Measurements from ENCODE around the gene PTPRQ.

PTPRQ gene

DNA sequence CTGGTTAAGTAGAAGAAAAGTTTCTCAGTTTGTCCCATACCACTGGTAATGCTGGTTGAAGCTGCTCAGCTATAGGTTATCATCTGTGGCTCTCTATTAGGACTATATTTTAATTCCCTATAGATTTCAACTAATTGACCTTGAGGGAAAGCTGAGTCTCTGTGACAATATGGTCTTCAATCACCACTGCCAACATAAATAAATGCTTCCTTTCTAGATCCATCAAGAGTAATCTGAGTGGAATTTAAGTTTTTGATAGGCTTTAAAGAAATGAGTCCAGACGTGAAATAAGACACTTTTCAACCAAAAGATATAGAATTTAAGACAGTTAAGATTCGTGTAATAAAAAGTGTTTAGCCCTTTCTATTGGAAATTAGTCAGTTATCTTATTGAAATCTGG is 199.9 kb downstream of the PTPRQ start:
- no peak for DNase-seq (ENCODE audit: low read depth)

DNA sequence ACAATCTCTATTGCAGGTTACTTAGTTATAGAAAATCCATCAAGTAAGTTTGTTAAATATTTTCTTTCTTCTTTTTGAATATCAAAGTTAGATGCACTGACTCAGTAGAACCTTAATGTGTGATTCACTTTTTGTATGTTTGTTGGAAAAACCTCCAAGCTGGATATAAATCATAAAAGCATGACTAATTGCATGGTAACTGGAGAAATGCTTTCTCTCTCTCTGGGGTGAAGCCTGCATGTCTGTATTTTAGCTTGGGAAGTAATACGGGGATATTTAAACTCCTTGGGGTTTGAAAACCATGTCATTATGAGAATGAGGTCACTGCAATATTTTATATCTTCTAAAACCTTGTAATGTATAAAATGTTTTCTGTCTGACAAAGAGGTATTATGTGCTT is 204.8 kb downstream of the PTPRQ start:
- DNase-seq (ENCODE audit: low read depth) = peak; percentile 72

DNA sequence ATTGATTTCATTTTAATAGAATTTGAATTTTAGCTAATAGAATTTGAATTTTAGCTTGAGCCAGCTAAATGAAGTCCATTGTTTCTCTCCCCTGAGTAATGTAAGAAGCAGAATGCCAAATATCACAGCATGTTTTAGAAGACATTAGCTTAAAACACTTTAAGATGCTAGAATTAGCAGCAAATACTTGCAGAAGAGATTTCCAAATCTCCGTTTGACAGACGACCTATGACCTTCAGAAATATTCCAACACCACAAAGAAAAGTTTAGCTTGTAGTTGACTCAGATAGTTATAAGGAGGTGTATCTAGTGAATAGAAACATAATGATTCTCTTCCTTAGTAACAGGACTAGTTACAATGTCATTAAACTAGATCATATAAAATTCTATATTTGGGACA is 211.7 kb downstream of the PTPRQ start:
- peak; percentile 20 for DNase-seq (ENCODE audit: low read depth)

DNA sequence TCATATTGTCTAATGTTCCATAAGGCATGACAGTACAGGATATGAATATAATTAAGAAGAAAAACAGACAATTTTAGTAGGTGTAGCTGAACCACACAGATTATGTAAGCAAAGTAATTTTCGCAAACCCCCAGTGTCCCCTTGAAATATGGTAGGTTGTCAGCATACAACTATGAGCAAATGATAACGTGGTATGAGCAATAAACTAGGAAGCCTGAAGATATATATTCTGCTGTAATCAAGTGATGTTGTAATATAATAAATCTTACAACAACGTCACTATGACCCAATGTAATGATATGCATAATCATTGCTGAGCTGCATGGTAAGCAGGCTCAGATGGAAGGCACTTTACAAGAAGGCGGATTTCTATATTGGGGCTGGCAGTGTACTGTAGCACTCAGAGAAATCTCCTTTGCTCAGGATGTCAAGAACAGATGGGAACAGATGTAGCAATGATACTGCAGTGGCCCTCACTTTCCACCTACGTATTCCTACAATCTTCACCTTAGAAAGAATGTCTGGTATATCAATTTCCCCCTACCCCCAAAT is 215.6 kb downstream of the PTPRQ start:
- no peak for DNase-seq (ENCODE audit: low read depth)

DNA sequence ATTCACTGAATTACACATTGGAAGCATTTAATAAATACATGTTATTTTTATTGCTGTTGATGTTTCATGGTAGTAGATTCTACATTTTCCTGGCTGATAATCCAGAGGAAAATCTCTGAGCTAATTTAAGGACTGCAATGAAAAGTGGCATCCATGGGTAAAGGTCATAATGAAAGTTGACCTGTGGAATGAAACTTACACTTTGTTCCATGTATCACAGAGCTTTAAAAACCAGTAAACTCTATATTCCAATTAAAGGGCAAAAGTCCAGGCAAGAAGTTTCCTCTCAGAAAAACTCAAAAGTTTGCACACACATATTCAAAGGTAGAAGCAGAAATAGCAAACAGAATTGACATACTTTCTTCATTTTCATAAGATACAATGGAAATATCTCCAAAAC is 218.6 kb downstream of the PTPRQ start:
- DNase-seq (ENCODE audit: low read depth) = no peak

DNA sequence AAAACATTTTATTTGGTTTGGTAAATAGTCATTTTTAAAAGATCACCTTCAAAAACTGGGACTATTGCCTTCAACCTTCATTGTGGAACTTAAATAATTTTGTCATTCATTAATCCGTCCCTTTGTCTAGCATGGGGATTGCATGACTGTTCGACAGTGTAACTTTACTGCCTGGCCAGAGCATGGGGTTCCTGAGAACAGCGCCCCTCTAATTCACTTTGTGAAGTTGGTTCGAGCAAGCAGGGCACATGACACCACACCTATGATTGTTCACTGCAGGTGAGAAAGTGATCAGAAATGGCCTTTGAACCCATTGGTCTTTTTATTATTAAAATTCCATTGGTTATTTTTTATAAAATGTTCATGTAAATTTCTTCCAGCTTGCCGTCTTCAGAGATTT is 226.2 kb downstream of the PTPRQ start:
- no peak for DNase-seq (ENCODE audit: low read depth)

DNA sequence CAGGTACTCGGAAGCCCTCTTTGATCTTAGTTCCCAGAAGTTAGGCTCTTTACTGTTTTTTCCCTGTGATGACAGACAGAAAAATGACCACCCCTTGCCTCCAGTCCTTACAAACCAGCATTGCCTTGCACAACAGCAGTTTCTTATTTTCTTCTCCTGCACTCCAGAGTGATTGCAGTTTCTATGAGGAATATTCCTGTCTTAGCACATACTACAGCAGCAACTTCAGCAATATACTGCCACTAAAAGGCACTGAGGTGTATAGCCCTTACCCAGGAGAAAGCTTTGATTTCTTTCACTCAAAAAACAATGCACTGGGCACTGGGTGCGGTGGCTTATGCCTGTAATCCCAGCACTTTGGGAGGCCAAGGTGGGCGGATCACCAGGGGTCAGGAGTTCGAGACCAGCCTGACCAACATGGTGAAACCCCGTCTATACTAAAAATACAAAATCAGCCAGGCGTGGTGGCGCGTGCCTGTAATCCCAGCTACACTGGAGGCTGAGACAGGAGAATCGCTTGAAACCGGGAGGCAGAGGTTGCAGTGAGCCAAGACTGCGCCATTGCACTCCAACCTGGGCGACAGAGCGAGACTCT is 232.1 kb downstream of the PTPRQ start:
- peak; percentile 10 for DNase-seq (ENCODE audit: low read depth)

DNA sequence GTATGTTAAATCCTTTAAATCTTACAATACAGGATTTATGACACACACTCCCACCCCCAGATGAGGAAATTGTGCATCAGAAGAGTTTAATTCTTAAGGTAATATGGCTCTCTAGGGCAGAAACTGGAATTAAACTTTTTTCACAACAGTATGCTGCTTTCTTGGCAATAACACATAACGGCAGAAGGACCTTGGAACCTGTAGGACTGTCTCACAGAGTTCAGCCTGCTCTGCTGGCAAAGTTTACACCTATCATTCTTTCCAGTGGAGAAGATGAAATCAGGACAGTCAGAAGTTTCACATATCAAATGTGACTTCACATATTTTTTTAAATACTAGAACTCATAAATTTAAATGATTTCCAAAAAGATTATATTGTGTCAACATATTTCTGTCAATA is 232.8 kb downstream of the PTPRQ start:
- no peak for DNase-seq (ENCODE audit: low read depth)

DNA sequence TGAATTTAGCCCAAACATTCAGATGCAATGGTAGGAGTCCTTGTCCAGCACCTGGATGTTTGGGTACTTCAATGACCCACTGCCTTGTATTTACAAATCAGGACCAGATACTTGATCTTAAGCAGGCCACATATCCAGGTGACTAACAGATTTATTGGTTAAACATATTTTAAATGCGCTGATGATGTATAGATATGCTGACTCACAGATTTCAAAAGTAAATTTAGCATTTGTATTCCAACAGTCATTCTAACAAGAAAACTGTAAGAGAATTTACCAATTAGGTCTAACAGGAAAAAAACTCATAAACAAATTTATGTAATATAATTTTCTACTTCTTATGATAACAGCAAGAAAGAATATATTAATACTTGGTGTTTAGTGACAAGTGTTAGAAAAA is 234.0 kb downstream of the PTPRQ start:
- no peak for DNase-seq (ENCODE audit: low read depth)

DNA sequence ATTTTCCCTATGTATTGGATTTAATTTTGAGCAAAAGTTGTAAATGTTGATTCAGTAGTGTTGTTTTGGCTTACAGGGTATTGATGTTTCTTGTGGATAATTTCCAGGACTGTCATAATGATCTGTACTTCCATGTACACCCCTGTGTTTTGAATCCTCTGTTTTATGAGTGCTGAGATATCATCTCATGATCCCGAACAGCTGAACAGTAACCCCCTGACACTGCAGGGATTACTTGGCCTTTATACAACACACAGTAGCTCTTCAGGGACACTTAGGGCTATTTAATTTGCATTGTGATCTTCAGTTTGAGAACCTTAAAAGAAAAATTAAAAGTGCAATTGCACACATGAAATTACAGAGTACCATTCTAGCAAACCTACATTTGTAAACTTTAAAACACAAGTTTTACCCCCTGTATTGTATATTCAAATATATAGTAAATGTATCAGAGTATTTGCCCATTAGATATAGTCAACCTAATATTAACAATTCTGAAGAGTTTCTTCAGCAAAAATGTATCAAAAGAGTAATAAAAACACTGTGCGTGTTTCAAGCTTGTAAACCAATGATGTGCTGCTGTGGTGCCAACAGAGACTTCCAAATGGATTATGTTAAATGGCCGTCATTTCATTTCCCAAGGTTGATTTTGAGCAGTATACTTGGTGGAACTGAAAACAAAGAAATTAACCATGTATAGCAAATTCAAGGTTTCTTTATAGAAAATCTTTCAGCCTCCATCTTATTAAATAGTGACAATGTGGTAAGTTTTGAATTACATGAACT is 235.5 kb downstream of the PTPRQ start:
- no peak for DNase-seq (ENCODE audit: low read depth)

DNA sequence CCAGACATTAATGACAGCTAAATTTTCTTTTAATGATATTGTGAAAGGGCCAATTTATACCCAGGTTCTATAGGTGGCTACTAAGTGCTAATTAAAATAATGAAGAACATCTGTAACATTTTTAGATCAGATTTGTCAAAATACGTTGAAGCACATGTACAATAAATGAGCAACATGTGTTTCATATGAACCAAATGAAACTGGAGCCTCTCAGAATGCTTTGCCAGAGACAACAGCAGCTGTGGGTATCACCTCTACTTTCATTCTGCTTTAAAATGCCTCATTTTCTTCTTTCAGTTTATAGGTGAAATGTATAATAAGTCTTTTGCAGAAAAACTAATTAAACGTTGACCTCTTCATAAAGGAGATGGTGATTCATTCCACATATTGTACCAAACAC is 237.3 kb downstream of the PTPRQ start:
- DNase-seq (ENCODE audit: low read depth) = no peak

DNA sequence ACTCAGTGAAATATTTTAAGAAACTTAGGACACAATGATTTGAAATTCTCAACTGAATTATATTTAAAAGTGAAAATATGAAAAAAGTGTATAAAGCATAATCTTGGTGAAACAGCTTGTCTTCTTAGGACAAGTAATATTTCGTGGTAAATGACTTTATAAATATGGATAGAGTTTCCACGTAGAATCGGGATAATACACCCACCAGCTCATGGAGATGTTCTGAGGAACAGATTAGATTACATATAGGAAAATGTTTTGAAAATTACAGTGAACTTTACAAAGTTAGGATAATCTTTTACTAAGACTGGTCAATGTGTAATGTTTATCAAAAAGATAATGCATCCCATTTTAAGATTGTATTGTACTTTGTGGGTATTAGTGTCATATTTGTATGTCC is 237.8 kb downstream of the PTPRQ start:
- DNase-seq (ENCODE audit: low read depth) = no peak

DNA sequence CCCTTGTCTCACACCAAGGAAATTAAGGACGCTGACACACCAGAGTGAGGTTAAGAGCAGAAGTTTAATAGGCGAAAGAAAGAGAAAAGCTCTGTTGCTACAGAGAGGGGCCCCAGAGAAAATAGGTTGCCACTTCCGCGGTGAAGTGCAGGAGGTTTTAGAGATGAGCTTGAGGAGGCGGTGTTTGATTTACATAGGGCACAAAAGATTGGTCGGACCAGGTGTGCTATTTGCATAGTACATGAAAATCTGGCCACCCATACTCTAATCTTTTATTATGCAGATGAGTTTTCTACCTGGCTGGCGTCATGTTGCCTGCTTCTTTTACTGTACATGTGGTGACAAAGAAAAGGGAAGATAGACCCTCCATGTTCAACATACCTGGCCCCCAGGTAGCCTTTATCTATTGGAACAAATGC is 240.1 kb downstream of the PTPRQ start:
- no peak for DNase-seq (ENCODE audit: low read depth)

DNA sequence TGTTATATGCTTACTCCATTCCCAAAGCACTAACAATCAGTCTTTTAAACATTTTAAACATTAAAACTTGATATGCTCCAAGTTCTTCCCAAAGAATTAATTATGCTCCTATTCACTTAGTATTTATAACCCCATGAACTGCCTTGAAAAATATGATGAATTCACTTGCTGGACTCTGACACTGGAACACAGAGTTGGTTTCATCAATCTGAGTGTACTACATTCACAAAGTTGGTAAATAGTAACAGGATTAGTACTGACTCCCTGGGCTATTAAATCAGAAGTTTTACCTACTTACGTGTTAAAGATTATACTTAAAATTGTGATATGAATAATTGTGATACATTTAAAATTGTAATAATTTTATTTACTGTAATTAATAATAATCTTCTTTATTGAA is 246.1 kb downstream of the PTPRQ start:
- no peak for DNase-seq (ENCODE audit: low read depth)

DNA sequence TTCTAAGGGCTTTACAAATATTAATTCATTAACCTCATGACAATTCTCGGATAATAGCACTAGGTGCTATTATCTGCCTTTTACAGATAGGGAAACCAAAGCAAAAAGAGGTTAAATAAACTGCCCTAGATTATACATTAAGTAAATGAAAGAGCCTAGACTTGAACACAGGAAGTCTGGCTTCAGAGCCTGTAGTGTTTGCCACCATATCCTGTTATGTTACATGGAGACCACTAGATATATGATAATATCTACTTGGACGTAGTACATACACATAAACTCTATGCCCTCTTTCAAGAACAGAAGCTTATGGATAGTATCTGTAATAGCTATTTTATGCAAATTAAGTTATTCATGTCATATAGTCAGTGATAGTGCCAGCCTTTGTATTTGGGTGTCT is 246.5 kb downstream of the PTPRQ start:
- no peak for DNase-seq (ENCODE audit: low read depth)

DNA sequence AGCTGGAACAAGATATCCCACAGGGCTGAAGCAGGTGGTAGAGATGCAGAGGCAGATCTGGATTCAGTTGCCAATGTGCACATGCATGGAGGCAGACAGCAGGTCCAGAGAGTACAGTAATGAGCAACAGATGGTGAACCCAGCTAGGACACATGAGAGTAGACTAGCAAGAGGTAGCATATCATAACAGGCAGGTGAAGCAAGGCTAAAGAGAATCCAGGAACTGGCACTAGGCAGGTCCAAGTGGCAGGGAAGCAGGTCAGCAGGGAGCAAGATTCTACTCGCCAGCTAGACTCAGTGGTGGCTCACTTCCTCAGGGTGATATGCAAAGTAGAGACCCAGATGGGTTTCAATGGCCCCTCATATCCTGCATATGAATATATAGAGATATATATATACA is 248.1 kb downstream of the PTPRQ start:
- DNase-seq (ENCODE audit: low read depth) = no peak

DNA sequence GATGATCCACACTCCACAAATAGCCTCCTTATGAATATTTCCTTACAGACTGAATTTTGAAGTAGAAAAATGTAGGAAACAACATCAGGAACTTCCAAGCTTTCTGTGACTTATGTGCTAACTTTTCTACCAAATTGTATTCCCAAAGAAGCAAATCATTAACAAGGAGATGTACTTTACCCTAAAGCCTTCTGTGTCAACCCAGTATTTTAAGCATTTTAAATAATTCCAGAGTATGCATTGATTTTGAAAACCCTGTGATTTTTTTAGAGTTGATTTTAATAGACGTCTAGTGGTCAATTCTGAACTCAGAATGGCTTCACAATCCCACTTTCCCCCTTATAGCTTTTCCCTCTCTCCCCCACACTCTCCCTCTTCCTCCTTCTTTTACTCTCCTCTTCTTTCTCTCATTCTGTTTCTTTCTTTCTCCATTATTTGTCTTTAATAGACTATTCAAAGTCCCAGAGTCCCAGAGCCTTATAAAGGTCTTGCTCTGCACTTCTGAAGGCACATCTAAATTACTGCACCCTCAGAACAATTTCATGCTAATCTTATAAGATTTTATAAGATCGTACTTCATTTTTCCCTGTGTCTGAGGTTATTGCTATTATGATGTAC is 253.3 kb downstream of the PTPRQ start:
- no peak for DNase-seq (ENCODE audit: low read depth)

DNA sequence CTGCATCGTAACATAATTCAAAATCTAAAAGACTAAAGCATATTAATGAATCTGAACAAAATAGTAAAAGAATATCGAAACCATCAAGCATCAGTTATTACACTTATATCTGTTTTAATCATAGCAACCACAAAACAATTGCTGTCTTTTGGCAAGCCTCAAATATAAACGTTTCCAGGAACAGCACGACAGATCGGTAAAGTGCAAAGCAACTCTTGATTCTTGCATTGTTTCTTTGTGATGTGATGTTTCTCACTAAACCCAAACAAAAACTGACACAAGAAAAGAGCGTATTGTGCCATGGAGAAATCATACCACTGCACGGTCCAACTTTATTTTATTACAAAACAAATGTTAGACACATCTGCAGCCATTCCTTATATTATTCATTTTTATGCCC is 254.2 kb downstream of the PTPRQ start:
- DNase-seq (ENCODE audit: low read depth) = no peak

DNA sequence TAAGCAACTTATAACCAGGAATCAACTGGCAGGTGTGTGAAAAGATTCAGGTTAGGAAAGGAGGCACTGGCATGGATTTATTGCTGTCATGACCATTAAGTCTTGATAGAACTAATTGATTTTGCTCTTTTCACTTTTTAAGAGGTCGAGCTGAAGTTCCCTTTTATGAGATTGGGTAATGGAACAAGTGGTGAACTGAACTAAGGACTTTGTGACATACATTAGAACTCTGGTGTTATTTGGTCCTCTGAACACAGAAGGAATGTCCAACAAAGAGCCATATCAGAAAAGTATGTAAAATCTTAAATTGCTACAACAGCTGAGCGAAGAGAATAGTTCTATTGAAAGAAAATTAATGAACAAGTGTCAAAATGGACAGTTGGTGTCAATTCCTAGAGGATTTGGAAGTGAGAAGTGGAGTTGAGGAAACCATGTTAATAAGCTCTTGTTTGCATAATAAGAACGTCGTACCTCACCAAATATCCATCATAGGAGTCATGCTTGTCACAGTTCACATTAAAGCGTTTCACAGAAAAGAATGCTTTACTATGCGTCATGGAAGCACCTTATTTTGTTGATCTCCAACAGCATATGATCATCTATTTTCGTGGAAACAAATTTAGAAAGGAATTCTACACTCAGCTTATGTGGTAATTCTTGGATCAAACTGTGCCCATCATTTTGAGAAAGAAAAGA is 255.0 kb downstream of the PTPRQ start:
- no peak for DNase-seq (ENCODE audit: low read depth)

DNA sequence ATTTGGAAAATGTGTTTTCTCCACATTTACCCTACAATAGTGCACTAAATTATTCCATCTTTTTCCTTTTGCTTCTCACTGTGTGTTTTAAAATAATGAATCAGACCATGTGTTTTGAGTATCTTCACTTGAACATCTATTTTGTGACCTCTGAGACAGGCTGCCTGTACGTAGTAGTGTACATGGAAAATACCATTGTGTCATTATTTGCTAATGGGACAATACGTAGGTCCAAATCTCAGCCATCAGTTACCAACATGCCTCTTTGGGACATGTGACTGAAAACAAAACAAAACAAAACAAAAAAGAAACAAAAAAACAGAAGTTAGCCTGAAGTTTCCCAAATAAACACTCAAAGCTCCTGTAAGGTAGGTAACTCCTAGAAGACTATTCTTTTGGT is 256.3 kb downstream of the PTPRQ start:
- no peak for DNase-seq (ENCODE audit: low read depth)

DNA sequence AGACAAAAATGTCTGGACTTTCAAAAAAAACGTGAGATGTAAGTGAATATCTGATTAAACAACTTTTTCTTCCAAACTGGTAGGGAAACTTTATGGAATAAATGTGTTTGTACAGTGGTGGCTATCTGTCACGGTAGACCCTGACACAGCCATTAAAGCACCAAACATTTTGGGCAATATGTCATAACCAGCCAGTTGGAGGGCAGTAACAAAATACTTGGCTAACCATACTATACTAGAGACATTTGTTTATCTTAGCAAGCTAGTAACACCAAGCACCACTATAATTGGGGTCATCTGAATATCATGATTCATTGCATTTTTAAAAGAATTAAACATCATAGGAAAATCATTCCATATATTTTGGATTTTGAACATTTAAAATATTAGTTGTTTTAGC is 257.4 kb downstream of the PTPRQ start:
- DNase-seq (ENCODE audit: low read depth) = no peak

DNA sequence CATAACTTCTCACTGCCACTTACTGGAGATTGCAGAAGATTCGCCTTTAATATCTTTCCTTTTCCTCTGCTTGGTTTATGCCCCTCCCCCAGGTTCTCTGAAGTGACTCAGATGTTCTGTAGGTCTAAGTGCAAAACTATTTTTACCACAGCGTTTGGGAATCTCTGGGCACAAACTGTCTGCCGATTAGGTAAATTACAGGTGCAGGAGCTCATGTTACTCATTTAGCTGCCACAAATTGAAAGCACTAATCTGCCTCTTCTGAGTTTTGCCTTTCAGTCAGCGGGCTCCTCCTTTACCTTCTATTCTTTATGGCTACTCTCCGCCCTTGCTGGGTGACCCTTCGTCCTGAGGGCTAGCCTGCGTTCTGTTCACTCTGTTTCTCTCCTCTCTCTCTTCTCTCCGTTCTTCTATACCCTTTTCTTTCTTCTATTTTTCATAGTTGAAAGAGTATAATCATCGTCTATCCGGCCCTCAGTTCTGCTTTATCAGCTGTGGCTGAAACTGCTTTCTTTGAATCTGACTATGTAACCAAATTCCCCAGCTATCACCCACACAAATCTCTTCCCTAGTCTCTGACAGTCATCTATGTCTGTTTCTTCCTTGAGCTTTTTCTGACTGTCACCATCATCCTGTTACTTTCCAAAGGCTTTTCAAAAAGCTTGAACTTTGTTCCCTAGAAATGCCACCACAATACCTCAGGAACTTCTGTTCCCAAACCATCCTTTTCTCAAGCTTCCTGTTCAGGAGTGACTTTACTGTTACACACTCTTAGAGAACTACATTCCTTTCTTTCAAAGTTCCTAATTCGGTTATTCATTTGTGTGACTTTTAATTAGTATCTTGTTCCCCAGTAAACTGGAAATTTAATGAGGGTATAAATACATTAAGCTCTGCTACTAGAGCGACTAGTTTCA is 259.1 kb downstream of the PTPRQ start:
- peak; percentile 25 for DNase-seq (ENCODE audit: low read depth)
